DOHH2 (cell line): ENCODE results near the gene AOC1.

Source experiments
- H3F3A ChIP-seq: fragments of 200-600 bp; sonication (generic), shearing (Covaris generic); 2 replicates; pipeline ENCODE4 v1.6.0; 2016; ENCODE audit warnings: antibody characterized with exemption, mild to moderate bottlenecking; ENCODE audit not compliant: control insufficient read depth, insufficient read depth
- H3K27ac ChIP-seq: fragments of 200-600 bp; sonication (generic); 2 replicates; pipeline ENCODE4 v1.5.1; 2014; ENCODE audit warnings: low read depth, mild to moderate bottlenecking, low read length, moderate library complexity
- H3K27me3 ChIP-seq: fragments of 200-600 bp; sonication (generic); 2 replicates; pipeline ENCODE4 v1.6.1; 2014; ENCODE audit warnings: mild to moderate bottlenecking, low read length, mixed read lengths; ENCODE audit not compliant: control insufficient read depth
- H3K36me3 ChIP-seq: fragments of 200-600 bp; sonication (generic); 2 replicates; pipeline ENCODE4 v1.6.1; 2014; ENCODE audit warnings: mild to moderate bottlenecking, low read length, moderate library complexity, mixed read lengths; ENCODE audit not compliant: control insufficient read depth
- H3K4me1 ChIP-seq: fragments of 200-600 bp; sonication (generic); 2 replicates; pipeline ENCODE4 v1.6.1; 2014; ENCODE audit warnings: mild to moderate bottlenecking, low read length, mixed read lengths; ENCODE audit not compliant: control insufficient read depth
- H3K4me2 ChIP-seq: fragments of 200-600 bp; sonication (generic); 2 replicates; pipeline ENCODE4 v1.6.0; 2014; ENCODE audit warnings: mild to moderate bottlenecking, low read length, moderate library complexity
- H3K4me3 ChIP-seq: fragments of 200-600 bp; sonication (generic); 2 replicates; pipeline ENCODE4 v1.5.1; 2014; ENCODE audit warnings: mild to moderate bottlenecking, low read length, mixed read lengths
- H3K79me2 ChIP-seq: fragments of 200-600 bp; sonication (generic); 2 replicates; pipeline ENCODE4 v1.6.1; 2014; ENCODE audit warnings: mild to moderate bottlenecking, low read length, mixed read lengths; ENCODE audit not compliant: control insufficient read depth
- H3K9me2 ChIP-seq: fragments of 200-600 bp; sonication (generic); replicated peaks from 2 replicates; pipeline ENCODE4 v1.6.1; 2014; ENCODE audit warnings: mild to moderate bottlenecking, low read length, mixed read lengths; ENCODE audit not compliant: control insufficient read depth
- H3K9me3 ChIP-seq: fragments of 200-600 bp; sonication (generic); 2 replicates; pipeline ENCODE4 v1.6.1; 2014; ENCODE audit warnings: antibody characterized with exemption, low read length, mixed read lengths; ENCODE audit not compliant: control insufficient read depth, insufficient read depth
- H4K20me1 ChIP-seq: fragments of 200-600 bp; sonication (generic); 2 replicates; pipeline ENCODE4 v1.6.0; 2014; ENCODE audit warnings: low read depth, mild to moderate bottlenecking, antibody characterized with exemption, low read length, moderate library complexity; ENCODE audit not compliant: control insufficient read depth, insufficient read depth
- CTCF ChIP-seq: fragments of 200-600 bp; sonication (generic); IDR thresholded peaks from one replicate; pipeline ENCODE4 v1.5.1; 2014; ENCODE audit warnings: antibody characterized with exemption, mild to moderate bottlenecking, low read depth, low read length; ENCODE audit not compliant: poor library complexity, severe bottlenecking
- EZH2phosphoT487 ChIP-seq: fragments of 200-600 bp; sonication (generic); IDR thresholded peaks from 2 replicates; pipeline ENCODE4 v1.6.1; 2017; ENCODE audit warnings: borderline replicate concordance, mild to moderate bottlenecking, antibody characterized with exemption, low read length, moderate library complexity, mixed read lengths

The AOC1 gene

DNA sequence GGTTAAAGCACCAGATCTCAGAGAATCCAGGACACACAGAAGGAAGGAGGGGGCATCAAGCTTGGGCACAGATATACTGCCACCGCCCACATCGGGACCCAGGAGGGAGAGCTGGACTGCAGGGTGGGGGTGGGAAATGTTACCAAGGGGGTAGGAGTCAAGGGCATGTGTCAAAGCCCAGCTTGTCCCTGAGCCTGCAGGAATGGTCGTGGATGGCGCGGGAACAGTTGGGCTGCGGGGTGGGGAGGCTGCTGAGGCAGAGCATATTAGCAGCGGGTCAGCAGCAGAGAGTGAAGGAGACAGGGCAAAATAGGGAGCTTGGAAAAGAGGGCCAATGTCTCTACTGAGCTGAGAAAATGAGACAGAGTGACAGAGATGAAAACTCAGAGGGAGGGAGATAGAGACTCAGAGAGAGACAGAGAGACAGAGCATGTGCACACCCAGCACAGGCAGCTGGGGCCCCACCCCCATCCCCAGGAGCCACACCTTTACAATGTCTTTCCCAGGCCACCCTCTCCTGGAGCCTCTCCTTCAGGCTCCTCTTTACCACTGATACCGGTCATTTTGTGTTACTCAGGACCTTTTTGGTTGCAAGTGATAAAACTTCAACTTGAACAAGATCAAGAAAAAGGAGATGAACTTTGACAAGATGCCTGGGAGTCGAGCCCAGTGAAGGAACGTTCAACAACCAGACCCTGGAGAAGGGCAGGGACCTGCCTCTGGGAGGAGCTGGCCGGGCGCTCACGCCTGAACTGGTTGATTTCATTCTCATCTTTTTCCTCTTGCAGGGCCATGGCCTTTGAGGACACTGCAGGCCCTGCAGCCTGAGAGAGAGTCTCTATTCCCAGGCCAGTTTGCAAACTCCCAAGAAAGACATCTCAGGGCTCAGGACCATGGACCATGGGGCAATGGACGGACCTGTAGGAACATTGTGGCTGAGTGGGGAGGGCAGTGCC, 50.0 kb downstream of the AOC1 start:
- Histone ChIP-seq H3K4me2 (no peak overlapping the region), H3K36me3 (no peaks in the 10 kb centered on the region), H3K9me2 (no peaks in the 10 kb centered on the region), H3K4me1 (peaks cover 53% of the 10 kb centered on the region), H3K27ac (no peak overlapping the region), H3F3A (peaks cover 4% of the 10 kb centered on the region), H3K79me2 (no peaks in the 10 kb centered on the region), H4K20me1 (no peaks in the 10 kb centered on the region), H3K4me3 (no peak overlapping the region), H3K9me3 (no peaks in the 10 kb centered on the region), H3K27me3 (no peaks in the 10 kb centered on the region)
- TF ChIP-seq EZH2phosphoT487 (no peak), CTCF (no peak)

- Histone ChIP-seq H3K4me2 (peak overlapping the region; percentile 42), H3K36me3 (no peaks in the 10 kb centered on the region), H3K27me3 (no peaks in the 10 kb centered on the region), H3K4me1 (peaks cover 41% of the 10 kb centered on the region), H3K9me3 (no peaks in the 10 kb centered on the region), H3F3A (no peaks in the 10 kb centered on the region), H4K20me1 (no peaks in the 10 kb centered on the region), H3K9me2 (no peaks in the 10 kb centered on the region), H3K27ac (no peak overlapping the region), H3K4me3 (peak overlapping the region; percentile 24), H3K79me2 (no peaks in the 10 kb centered on the region)
- TF ChIP-seq CTCF (no peak), EZH2phosphoT487 (no peak)
These were observed 51.3 kb downstream of the AOC1 start for GRCh38 chr7:150903606-150904005.

DNA sequence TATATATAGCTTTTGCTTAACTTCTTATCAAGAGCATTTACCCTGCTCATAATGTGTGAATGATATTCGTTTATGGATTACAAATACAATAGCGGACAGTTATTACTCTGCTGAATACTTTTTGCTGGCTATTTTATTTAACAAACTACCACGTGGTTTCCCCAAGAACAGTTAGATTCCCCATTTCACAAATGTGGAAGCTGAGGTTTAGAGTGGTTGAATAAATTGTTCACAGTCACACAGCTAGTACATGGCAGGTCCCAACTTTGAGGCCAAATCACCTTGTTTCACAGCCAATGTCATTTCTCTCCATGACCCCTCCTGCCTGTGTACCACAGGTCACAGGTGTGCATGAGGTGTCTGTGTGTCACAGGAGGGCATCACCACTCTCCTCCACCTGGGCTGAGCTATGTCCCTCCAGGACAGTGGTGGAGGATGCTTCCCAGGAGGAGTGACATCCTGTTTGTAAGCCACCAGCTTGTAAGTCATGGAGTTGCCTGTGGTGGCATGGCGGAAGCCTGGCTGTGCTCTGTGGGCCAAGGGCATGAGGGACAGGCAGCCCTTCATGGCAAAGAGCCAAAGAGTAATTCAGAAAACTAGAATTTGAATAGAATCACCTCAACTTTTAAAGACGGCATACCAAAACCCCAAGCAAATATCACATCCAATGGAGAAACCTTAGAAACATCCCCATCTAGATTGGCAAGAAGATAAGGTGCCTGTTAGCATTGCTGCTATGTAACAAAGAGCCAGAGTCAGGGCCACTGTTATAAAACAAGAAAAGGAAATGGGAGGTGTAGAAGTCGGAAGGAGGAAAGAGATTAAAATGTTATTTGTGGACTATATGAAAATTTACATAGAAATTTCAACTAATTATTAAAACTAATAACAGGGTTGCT, 51.9 kb downstream of the AOC1 start:
- Histone ChIP-seq H3K36me3 (no peaks in the 10 kb centered on the region), H3K4me3 (peak overlapping the region; percentile 24), H3K27me3 (no peaks in the 10 kb centered on the region), H3K9me3 (no peaks in the 10 kb centered on the region), H3K27ac (no peak overlapping the region), H3K4me2 (peak overlapping the region; percentile 42), H3F3A (no peaks in the 10 kb centered on the region), H3K9me2 (no peaks in the 10 kb centered on the region), H3K4me1 (peaks cover 36% of the 10 kb centered on the region), H4K20me1 (no peaks in the 10 kb centered on the region), H3K79me2 (no peaks in the 10 kb centered on the region)
- TF ChIP-seq EZH2phosphoT487 (no peak), CTCF (no peak)
